Heart left ventricle (tissue), 16 donors: Measurements from ENCODE around the gene ZFAND3. TPM values are rescaled to one million over a fixed set of nuclear protein-coding genes. Genes with fewer than 3 reads are reported as not detected.
"Not testable (repeated sequence)": the region's sequence is repeated elsewhere in the genome, so short reads cannot be mapped to it uniquely, and the experiment has no call there.

Source experiments
- ATAC-seq, 4 donors: fragments of 200-7000 bp; cut with Tn5 transposase; one replicate each; pipeline ENCODE4 v1.9.1; 2020 to 2022; ENCODE audit warnings: moderate library complexity in 4 of 4, mild to moderate bottlenecking in 3 of 4, moderate number of reproducible peaks in 1 of 4
- DNase-seq, 5 donors: peaks; one replicate each; pipeline ENCODE4 v3.0.0-alpha.2; 2020
- H3K27ac ChIP-seq, 12 donors: fragments of 200-600 bp; sonication (generic) in 4 of 12; one replicate each; pipeline versions ENCODE4 v1.5.0 to v1.8.0; 2016 to 2022; ENCODE audit warnings: mild to moderate bottlenecking in 2 of 12
- H3K27me3 ChIP-seq, 9 donors: fragments of 200-600 bp; sonication (generic) in 2 of 9; one replicate each; pipeline versions ENCODE4 v1.5.1 to v1.8.0; 2016 to 2022; ENCODE audit warnings: mild to moderate bottlenecking in 3 of 9
- H3K36me3 ChIP-seq, 9 donors: fragments of 200-600 bp; sonication (generic) in 2 of 9; one replicate each; pipeline versions ENCODE4 v1.5.0 to v1.8.0; 2018 to 2022; ENCODE audit warnings: mild to moderate bottlenecking in 2 of 9
- H3K4me1 ChIP-seq, 12 donors: fragments of 200-600 bp; sonication (generic) in 4 of 12; one replicate each; pipeline versions ENCODE4 v1.5.0 to v1.8.0; 2016 to 2022; ENCODE audit warnings: mild to moderate bottlenecking in 3 of 12
- H3K4me3 ChIP-seq, 12 donors: fragments of 200-600 bp; sonication (generic) in 4 of 12; one replicate each; pipeline versions ENCODE4 v1.5.0 to v1.8.0; 2017 to 2022; ENCODE audit warnings: mild to moderate bottlenecking in 9 of 12, moderate library complexity in 4 of 12
- H3K9me3 ChIP-seq, 12 donors: fragments of 200-600 bp; sonication (generic) in 4 of 12; one replicate each; pipeline versions ENCODE4 v1.5.0 to v1.8.0; 2016 to 2022; ENCODE audit warnings: mild to moderate bottlenecking in 1 of 12
- POLR2A ChIP-seq, 2 donors: fragments of 450-650 bp; IDR thresholded peaks; one replicate each; pipeline ENCODE4 v1.6.1; 2017; ENCODE audit warnings: antibody characterized with exemption in 2 of 2, mild to moderate bottlenecking in 2 of 2, moderate library complexity in 2 of 2
- WGBS, 4 donors: extraction: QIAGEN DNeasy Blood & Tissue Kit in 2 of 4; methylation state at CpG; one replicate each; pipeline versions ENCODE4 v1.1.5 to v1.1.7; 2013 to 2018; 5-methylcytosine and 5-hydroxymethylcytosine counted together
- intact Hi-C, 10 donors: fragments of 100-400 bp; cut with DNase I; formaldehyde crosslinking; loops; one replicate each; pipeline versions ENCODE4 v1.11.1 to v1.14.2; 2022
- polyA plus RNA-seq, 2 donors: library from polyadenylated mRNA; stranded (reverse); fragments of 200-250 nt; gene quantifications; one replicate each; pipeline ENCODE4 v1.2.3, GENCODE V29; 2013
- total RNA-seq, 9 donors: library from RNA; depleted of rRNA in 2 of 9; stranded (reverse); fragments of >200 nt in 2 of 9; fragmentation: NEBNext Ultra II Directional in 3 of 9; extraction: Animal tissue kit (Norgen Biotek cat#: 25700) in 3 of 9; gene quantifications; one replicate each; pipeline versions ENCODE4 v1.1.0 to v1.2.4, GENCODE V29; 2016 to 2023
- TF ChIP-seq, protein P1 (sequence below), 12 donors: fragments of 200-600 bp; sonication (generic) in 4 of 12; IDR thresholded peaks; one replicate each; pipeline versions ENCODE4 v1.5.0 to v1.8.0; 2018 to 2022; ENCODE audit warnings: antibody characterized with exemption in 12 of 12, mild to moderate bottlenecking in 5 of 12
- donor health status: ischemic (EF 13 %, LVEDD 7.1; RV severe dilation, severe dysfunction).
- donor health status: healthy with polysubstance abuse.
- donor health status: DM: no; HTN: yes; CAD: no.
- donor health status: DM: no; HTN: no; CAD: no.
- donor health status: ischemic (EF 25% LVEDD 6.9; RV normal size, moderate dysfunction).
- donor health status: ischemic (EF 25% LVEDD 5.7; RV mildly dilated, moderate dysfunction).
- donor health status: healthy.
- donor health status: DM: yes; HTN: yes; CAD: no.
- donor health status: ischemic (EF 35%, LVEDD 5.7; RV mildly dilated, moderate dysfunction).
- donor health status: nonischemic (EF 11% LVEDD 7.7; RV severe dilation, severe dysfunction).
- donor health status: DM: yes; HTN: yes; CAD: no.
- donor health status: PGD.
- donor health status: ischemic (EF 29% LVEDD 5.4; RV normal size, mild dysfunction).
- donor health status: nonischemic (EF 23%, LVEDD 6.1; RV moderate dilation, normal function).

The ZFAND3 gene
- total and polyA plus RNA-seq, 11 donors: 29.1 to 114 (median 88.2) TPM

DNA sequence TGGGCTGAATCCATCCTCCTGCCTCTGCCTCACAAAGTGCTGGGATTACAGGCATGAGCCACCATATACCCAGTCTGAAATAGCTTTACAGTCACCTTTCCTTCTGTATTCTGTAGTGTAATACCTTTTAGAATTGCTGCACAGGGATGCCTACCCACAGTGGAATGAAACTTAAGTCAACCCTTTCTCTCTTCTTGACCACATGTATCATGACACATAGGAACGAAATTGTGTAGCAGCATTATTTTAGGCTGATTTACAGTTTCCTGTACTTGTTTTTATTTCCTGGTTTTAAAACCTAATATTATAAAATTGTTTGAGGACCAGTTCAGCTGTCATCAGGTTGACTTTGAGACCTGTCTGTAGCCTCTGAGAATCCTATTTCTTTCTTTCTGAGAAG, 297.8 kb downstream of the ZFAND3 start:
- intact Hi-C loops: no loop called here
- TF ChIP-seq POLR2A (IDR thresholded peaks at IDR 0.05): no peak
- TF ChIP-seq, protein P1, sequence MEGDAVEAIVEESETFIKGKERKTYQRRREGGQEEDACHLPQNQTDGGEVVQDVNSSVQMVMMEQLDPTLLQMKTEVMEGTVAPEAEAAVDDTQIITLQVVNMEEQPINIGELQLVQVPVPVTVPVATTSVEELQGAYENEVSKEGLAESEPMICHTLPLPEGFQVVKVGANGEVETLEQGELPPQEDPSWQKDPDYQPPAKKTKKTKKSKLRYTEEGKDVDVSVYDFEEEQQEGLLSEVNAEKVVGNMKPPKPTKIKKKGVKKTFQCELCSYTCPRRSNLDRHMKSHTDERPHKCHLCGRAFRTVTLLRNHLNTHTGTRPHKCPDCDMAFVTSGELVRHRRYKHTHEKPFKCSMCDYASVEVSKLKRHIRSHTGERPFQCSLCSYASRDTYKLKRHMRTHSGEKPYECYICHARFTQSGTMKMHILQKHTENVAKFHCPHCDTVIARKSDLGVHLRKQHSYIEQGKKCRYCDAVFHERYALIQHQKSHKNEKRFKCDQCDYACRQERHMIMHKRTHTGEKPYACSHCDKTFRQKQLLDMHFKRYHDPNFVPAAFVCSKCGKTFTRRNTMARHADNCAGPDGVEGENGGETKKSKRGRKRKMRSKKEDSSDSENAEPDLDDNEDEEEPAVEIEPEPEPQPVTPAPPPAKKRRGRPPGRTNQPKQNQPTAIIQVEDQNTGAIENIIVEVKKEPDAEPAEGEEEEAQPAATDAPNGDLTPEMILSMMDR (IDR thresholded peaks at IDR 0.05): no peak
- Histone ChIP-seq H3K9me3 (no peaks in the 10 kb centered on the region), H3K4me1 (peaks cover 0 to 11% (median 0%) of the 10 kb centered on the region in 12 donors), H3K4me3 (no peak overlapping the region), H3K36me3 (peaks cover 0 to 57% (median 31%) of the 10 kb centered on the region in 9 donors), H3K27ac (no peak overlapping the region), H3K27me3 (no peaks in the 10 kb centered on the region)
- 65 to 70% (median 68%) methylated on average over 1 of the region's 1 CpG for WGBS, 4 donors
- ATAC-seq (no peak), DNase-seq (no peak)

- peaks cover 0 to 68% (median 31%) of the 10 kb centered on the region in 9 donors for H3K36me3 ChIP-seq
- no peak for ATAC-seq
- 50 to 69% (median 66%) methylated on average over 2 of the region's 2 CpGs for WGBS, 4 donors
- intact Hi-C loops: no loop called here
- no peaks in the 10 kb centered on the region for H3K9me3 ChIP-seq
- H3K4me1 ChIP-seq: peaks cover 0 to 11% (median 0%) of the 10 kb centered on the region in 12 donors
- no peak for DNase-seq
- H3K27me3 ChIP-seq: no peaks in the 10 kb centered on the region
- no peak for TF ChIP-seq POLR2A (IDR thresholded peaks at IDR 0.05)
- TF ChIP-seq, protein P1 (IDR thresholded peaks at IDR 0.05): no peak
- no peak overlapping the region for H3K4me3 ChIP-seq
- H3K27ac ChIP-seq: no peak overlapping the region
These were observed 299.4 kb downstream of the ZFAND3 start for GRCh38 chr6:38118791-38119365.

DNA sequence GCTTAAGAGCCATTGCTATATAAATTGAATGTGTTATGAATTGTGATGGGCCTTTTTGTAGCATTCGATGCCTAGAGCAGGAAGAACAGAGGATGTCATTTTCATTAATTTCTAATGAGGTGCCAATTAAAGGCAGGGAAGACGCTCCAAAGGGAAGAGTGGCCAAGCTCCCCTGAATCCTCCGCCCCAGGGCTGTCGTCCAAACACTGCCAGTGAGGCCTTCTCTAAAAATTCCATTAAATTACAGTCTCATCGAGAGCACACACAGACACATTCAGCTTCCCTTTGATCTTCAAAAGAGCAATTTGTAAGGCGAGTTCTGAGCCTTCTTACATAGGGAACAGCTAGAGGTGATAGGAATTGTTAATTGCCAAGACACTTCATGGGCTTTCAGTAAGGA, 300.0 kb downstream of the ZFAND3 start:
- intact Hi-C loops: no loop called here
- 79 to 87% (median 82%) methylated on average over 6 of the region's 6 CpGs for WGBS, 4 donors
- Histone ChIP-seq H3K27me3 (no peaks in the 10 kb centered on the region), H3K4me3 (no peak overlapping the region), H3K4me1 (peaks cover 0 to 6% (median 0%) of the 10 kb centered on the region in 12 donors), H3K36me3 (peaks cover 0 to 68% (median 31%) of the 10 kb centered on the region in 9 donors), H3K9me3 (no peaks in the 10 kb centered on the region), H3K27ac (no peak overlapping the region)
- DNase-seq (no peak), ATAC-seq (no peak)
- TF ChIP-seq, protein P1 (IDR thresholded peaks at IDR 0.05): no peak
- no peak for TF ChIP-seq POLR2A (IDR thresholded peaks at IDR 0.05)

DNA sequence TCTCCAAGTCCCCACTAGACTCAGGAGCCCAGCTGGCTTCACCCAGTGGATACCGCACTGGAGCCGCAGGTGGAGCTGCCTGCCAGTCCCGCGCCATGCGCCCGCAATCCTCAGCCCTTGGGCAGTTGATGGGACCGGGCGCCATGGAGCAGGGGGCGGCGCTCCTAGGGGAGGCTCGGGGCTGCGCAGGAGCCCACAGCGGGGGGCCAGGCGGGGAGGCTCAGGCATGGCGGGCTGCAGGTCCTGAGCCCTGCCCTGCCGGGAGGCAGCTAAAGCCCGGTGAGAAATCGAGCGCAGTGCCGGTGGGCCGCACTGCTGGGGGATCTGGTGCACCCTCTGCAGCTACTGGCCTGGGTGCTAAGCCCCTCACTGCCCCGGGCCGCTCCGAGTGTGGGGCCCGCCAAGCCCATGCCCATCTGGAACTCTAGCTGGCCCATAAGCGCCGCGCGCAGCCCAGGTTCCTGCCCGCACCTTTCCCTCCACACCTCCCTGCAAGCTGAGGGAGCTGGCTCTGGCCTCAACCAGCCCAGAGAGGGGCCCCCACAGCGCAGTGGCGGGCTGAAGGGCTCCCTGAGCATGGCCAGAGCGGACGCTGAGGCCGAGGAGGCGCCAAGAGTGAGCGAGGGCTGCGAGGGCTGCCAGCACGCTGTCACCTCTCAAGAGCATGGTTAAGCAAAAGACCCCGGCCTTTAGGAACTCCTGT, 304.8 kb downstream of the ZFAND3 start:
- 90 to 97% (median 96%) methylated on average over 29 to 40 of the region's 40 CpGs for WGBS, 4 donors
- H3K4me1 ChIP-seq, ATAC-seq, H3K4me3 ChIP-seq, H3K27ac ChIP-seq, H3K27me3 ChIP-seq, DNase-seq, H3K9me3 ChIP-seq, intact Hi-C loops: not testable (repeated sequence)
- peaks cover 0 to 46% (median 8%) of the 10 kb centered on the region in 9 donors for H3K36me3 ChIP-seq
